Hepatocyte (in vitro differentiated cells): ENCODE results near the gene YBX2. TPM values are rescaled to one million over a fixed set of nuclear protein-coding genes. Genes with fewer than 3 reads are reported as not detected.

ENCODE experiments used
- DNase-seq: peaks from one replicate; pipeline ENCODE4 v3.0.0-alpha.2; 2016; ENCODE audit warnings: low spot score
- H2AFZ ChIP-seq: fragments of 200-600 bp; sonication (generic); 2 replicates; pipeline ENCODE4 v1.6.0; 2016; ENCODE audit warnings: antibody characterized with exemption, mild to moderate bottlenecking
- H3K27ac ChIP-seq: fragments of 200-600 bp; sonication (generic); 2 replicates; pipeline ENCODE4 v1.5.1; 2016; ENCODE audit warnings: mild to moderate bottlenecking
- H3K27me3 ChIP-seq: fragments of 200-600 bp; sonication (generic); 2 replicates; pipeline ENCODE4 v1.6.1; 2016
- H3K36me3 ChIP-seq: fragments of 200-600 bp; sonication (generic); replicated peaks from 2 replicates; pipeline ENCODE4 v1.5.1; 2016; ENCODE audit warnings: low read depth; ENCODE audit not compliant: insufficient read depth
- H3K4me1 ChIP-seq: fragments of 200-600 bp; sonication (generic); 2 replicates; pipeline ENCODE4 v1.5.1; 2016; ENCODE audit warnings: mild to moderate bottlenecking, moderate library complexity; ENCODE audit not compliant: insufficient read depth
- H3K4me2 ChIP-seq: fragments of 200-600 bp; sonication (generic); 2 replicates; pipeline ENCODE4 v1.6.0; 2016
- H3K4me3 ChIP-seq: fragments of 200-600 bp; sonication (generic); 2 replicates; pipeline ENCODE4 v1.5.1; 2016; ENCODE audit warnings: mild to moderate bottlenecking
- H3K79me2 ChIP-seq: fragments of 200-600 bp; sonication (generic); 2 replicates; pipeline ENCODE4 v1.6.0; 2017; ENCODE audit warnings: mild to moderate bottlenecking
- H3K9me2 ChIP-seq: fragments of 200-600 bp; sonication (generic); replicated peaks from 2 replicates; pipeline ENCODE4 v1.6.0; 2017; ENCODE audit warnings: mild to moderate bottlenecking; ENCODE audit not compliant: insufficient read depth
- H3K9me3 ChIP-seq: fragments of 200-600 bp; sonication (generic); 2 replicates; pipeline ENCODE4 v1.5.1; 2016; ENCODE audit warnings: low read depth, mild to moderate bottlenecking
- H4K20me1 ChIP-seq: fragments of 200-600 bp; sonication (generic); 2 replicates; pipeline ENCODE4 v1.6.0; 2016; ENCODE audit warnings: mild to moderate bottlenecking; ENCODE audit not compliant: insufficient read depth, poor library complexity, severe bottlenecking
- EZH2 ChIP-seq: fragments of 200-600 bp; sonication (generic); IDR thresholded peaks from 2 replicates; pipeline ENCODE4 v1.6.1; 2016; ENCODE audit warnings: antibody characterized with exemption, mild to moderate bottlenecking, borderline replicate concordance
- EZH2phosphoT487 ChIP-seq: fragments of 200-600 bp; sonication (generic); IDR thresholded peaks from one replicate; pipeline ENCODE4 v1.6.1; 2018; ENCODE audit warnings: antibody characterized with exemption, mild to moderate bottlenecking, low read depth, moderate library complexity; ENCODE audit not compliant: unreplicated experiment, severe bottlenecking
- WGBS: methylation state at CpG from one replicate; pipeline ENCODE4 v1.1.6; 2016; ENCODE audit warnings: low lambda C conversion rate; ENCODE audit errors: missing lambda C conversion rate; 5-methylcytosine and 5-hydroxymethylcytosine counted together
- polyA plus RNA-seq: library from polyadenylated mRNA; unstranded; fragments of >200 nt; fragmentation: Nextera tagmentation; extraction: Ambion mirVana; gene quantifications from 2 replicates; pipeline ENCODE4 v1.2.1, GENCODE V29; 2016
- total RNA-seq: library from RNA; depleted of rRNA; stranded (reverse); fragments of >200 nt; gene quantifications from 2 replicates; pipeline ENCODE4 v1.2.3, GENCODE V29; 2014
- TF ChIP-seq, protein P1 (sequence below): fragments of 200-600 bp; sonication (generic); IDR thresholded peaks from 2 replicates; pipeline ENCODE4 v1.5.1; 2016; ENCODE audit warnings: antibody characterized with exemption, mild to moderate bottlenecking; ENCODE audit not compliant: poor library complexity

The YBX2 gene
- total and polyA plus RNA-seq, 2 experiments from 2014 or later, result 1.3 to 1.7 TPM

DNA sequence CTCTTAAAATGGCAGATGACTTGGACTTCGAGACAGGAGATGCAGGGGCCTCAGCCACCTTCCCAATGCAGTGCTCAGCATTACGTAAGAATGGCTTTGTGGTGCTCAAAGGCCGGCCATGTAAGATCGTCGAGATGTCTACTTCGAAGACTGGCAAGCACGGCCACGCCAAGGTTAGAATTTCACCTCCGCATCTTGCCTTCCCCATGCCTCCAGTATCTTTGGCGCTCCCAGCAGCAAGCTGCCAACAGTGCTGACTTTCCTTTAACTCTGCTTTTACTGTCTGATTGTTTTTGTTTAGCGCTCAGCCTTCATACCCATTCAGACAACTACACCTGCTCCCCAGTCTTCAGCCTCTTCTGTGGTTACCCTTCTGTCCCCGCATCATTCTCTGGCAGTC, 15.2 kb upstream of the YBX2 start:
- H3K79me2 ChIP-seq, result peaks cover 65% of the 10 kb centered on the region
- H3K27me3 ChIP-seq, result no peaks in the 10 kb centered on the region
- H3K9me2 ChIP-seq, result no peaks in the 10 kb centered on the region
- TF ChIP-seq, protein P1, sequence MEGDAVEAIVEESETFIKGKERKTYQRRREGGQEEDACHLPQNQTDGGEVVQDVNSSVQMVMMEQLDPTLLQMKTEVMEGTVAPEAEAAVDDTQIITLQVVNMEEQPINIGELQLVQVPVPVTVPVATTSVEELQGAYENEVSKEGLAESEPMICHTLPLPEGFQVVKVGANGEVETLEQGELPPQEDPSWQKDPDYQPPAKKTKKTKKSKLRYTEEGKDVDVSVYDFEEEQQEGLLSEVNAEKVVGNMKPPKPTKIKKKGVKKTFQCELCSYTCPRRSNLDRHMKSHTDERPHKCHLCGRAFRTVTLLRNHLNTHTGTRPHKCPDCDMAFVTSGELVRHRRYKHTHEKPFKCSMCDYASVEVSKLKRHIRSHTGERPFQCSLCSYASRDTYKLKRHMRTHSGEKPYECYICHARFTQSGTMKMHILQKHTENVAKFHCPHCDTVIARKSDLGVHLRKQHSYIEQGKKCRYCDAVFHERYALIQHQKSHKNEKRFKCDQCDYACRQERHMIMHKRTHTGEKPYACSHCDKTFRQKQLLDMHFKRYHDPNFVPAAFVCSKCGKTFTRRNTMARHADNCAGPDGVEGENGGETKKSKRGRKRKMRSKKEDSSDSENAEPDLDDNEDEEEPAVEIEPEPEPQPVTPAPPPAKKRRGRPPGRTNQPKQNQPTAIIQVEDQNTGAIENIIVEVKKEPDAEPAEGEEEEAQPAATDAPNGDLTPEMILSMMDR, result no peak
- TF ChIP-seq EZH2 (no peak), EZH2phosphoT487 (no peak)
- H3K4me2 ChIP-seq, result peak overlapping the region; percentile 98
- no peak overlapping the region for H3K4me3 ChIP-seq
- H2AFZ ChIP-seq, result no peak overlapping the region
- no peak for DNase-seq
- H4K20me1 ChIP-seq, result peaks cover 43% of the 10 kb centered on the region
- peaks cover 8% of the 10 kb centered on the region for H3K36me3 ChIP-seq
- H3K9me3 ChIP-seq, result no peaks in the 10 kb centered on the region
- WGBS, result 95% methylated on average over 12 of the region's 12 CpGs
- peaks cover 25% of the 10 kb centered on the region for H3K4me1 ChIP-seq
- H3K27ac ChIP-seq, result peak overlapping the region; percentile 93

DNA sequence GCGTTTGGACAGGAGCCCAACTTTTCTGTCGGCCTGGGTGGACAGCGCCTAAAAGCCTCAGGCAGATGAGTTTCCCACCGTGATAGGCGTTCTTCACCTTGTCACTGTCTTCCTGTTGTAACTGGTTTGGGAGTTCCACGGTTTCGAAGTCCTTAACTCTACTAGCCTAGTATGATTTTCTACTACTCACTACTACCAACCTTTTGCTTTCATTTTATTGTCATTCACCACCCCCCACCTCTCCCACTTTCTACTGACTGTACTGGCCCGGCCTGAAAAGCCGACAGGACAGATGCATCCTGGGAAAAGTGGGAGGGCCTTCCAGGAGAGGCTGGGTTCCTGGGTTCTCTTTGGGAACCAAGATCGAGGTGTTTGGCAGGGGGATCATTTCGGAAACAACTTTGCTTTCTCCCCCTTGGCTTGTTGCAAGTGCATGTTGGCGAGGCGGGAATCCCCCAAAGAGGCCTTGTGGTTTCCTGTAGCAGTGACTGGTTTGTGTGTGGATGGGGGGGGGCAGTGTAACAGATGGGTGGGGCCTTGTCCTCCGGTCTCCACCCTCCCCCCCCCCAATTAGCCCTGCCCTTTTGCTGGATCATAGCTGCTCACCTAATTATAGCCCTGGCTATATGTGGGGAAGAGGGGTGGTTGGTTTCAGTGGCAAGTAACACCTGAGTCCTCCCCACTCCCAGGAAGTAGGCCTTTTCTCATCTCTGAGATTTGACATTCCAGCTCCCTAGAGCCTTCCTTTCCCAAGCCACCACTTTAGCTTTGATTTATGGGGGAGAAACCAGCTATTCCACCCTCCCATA, 14.4 kb upstream of the YBX2 start:
- Histone ChIP-seq H3K4me2 (peak overlapping the region; percentile 98), H3K79me2 (peaks cover 57% of the 10 kb centered on the region), H2AFZ (no peak overlapping the region), H4K20me1 (peaks cover 43% of the 10 kb centered on the region), H3K4me1 (peaks cover 18% of the 10 kb centered on the region), H3K27ac (peak overlapping the region; percentile 93), H3K9me2 (no peaks in the 10 kb centered on the region), H3K9me3 (no peaks in the 10 kb centered on the region), H3K4me3 (peak overlapping the region; percentile 24), H3K36me3 (peaks cover 8% of the 10 kb centered on the region), H3K27me3 (no peaks in the 10 kb centered on the region)
- 4% methylated on average over 13 of the region's 14 CpGs for whole genome bisulfite sequencing
- TF ChIP-seq EZH2 (no peak), EZH2phosphoT487 (no peak)
- TF ChIP-seq, protein P1, result no peak
- peak; percentile 91 for DNase-seq

DNA sequence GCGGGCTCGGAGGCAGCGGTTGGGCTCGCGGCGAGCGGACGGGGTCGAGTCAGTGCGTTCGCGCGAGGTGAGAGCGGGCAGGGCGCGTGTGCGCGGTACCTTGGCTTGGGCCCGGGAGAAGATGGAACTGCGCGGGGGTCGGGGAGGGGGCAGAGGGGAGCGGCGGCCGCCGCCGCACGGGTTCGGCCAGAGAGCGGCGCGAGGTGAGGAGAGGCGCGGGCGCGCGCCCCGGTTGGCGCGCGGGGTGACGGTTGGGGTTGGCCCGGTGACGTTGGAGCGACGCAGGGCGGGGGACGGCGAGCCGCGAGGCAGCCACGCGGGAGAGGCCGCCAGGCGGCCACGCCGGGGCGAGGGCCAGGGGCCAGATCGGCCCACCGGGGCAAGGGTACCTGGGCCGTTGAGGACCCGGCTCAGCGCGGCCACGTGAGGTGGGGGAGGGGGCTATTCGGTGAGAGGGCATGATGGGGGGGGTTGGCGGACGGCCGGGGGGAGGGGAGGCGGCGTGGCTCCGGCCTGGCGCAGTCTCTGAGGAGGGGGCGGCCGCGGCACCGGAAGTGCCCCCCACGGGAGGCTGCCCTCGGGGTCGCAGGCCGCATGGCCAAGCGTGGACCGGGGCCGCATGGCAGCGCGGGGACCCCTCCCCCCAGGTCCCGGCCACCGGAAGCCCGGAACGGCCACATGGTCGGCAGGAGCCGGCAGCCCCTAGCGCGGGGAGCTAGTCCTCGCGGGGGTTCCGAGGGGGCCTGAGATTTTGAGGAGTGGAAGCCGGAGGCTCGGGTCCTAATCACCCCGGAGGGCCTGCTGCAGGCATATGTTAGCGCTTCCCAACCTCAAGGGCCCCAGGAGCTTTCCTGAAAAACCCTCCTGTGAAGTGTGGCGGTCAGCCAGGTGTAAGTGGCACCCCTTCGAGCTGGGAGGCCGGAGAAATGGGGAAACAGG, 13.5 kb upstream of the YBX2 start:
- H3K79me2 ChIP-seq, result peaks cover 48% of the 10 kb centered on the region
- peak; percentile 82 for DNase-seq
- H3K27ac ChIP-seq, result peak overlapping the region; percentile 93
- H4K20me1 ChIP-seq, result peaks cover 41% of the 10 kb centered on the region
- no peaks in the 10 kb centered on the region for H3K27me3 ChIP-seq
- H3K36me3 ChIP-seq, result peaks cover 8% of the 10 kb centered on the region
- TF ChIP-seq, protein P1, result no peak
- TF ChIP-seq EZH2, result no peak
- no peak for TF ChIP-seq EZH2phosphoT487
- WGBS, result 2% methylated on average over 23 of the region's 104 CpGs
- no peaks in the 10 kb centered on the region for H3K9me3 ChIP-seq
- peak overlapping the region; percentile 24 for H3K4me3 ChIP-seq
- H3K4me2 ChIP-seq, result peak overlapping the region; percentile 98
- H3K4me1 ChIP-seq, result peaks cover 13% of the 10 kb centered on the region
- no peak overlapping the region for H2AFZ ChIP-seq
- H3K9me2 ChIP-seq, result no peaks in the 10 kb centered on the region
